PC-9 (cell line): ENCODE data around the gene PRLH. TPM values are rescaled to one million over a fixed set of nuclear protein-coding genes. Genes with fewer than 3 reads are reported as not detected.
"Not testable (repeated sequence)": the region's sequence is repeated elsewhere in the genome, so short reads cannot be mapped to it uniquely, and the experiment has no call there.

Experiments used
- BruUV-seq: library from RNA; stranded (reverse); fragments of 400-500 nt; replicated peaks from 2 replicates; lab custom pipeline; 2021; lab: Mats Ljungman, UMichigan
- CTCF ChIA-PET: fragments of 300-600 bp; sonication (Branson Sonifier 250); formaldehyde crosslinking; loops from one replicate; lab custom pipeline; 2022; ENCODE audit warnings: antibody characterized with exemption; lab: Charles Lee
- POLR2A ChIA-PET: fragments of 300-600 bp; sonication (Branson Sonifier 250); formaldehyde crosslinking; loops from one replicate; lab custom pipeline; 2022; ENCODE audit warnings: antibody characterized with exemption; ENCODE audit not compliant: unreplicated experiment; lab: Charles Lee
- DNase-seq, 2 experiments: peaks; one replicate each; pipeline versions ENCODE4 v3.0.0 to v3.0.0-alpha.2; 2015 to 2022; ENCODE audit warnings: mixed read lengths in 1 of 2
- H2AFZ ChIP-seq: fragments of 200-600 bp; sonication (generic); 2 replicates; pipeline ENCODE4 v1.8.1; 2017; ENCODE audit warnings: antibody characterized with exemption
- H3F3A ChIP-seq: fragments of 200-600 bp; sonication (generic); 2 replicates; pipeline ENCODE4 v1.8.1; 2017; ENCODE audit warnings: antibody characterized with exemption, mild to moderate bottlenecking, low read depth; ENCODE audit not compliant: insufficient read depth
- H3K27ac ChIP-seq: fragments of 200-600 bp; sonication (generic); 2 replicates; pipeline ENCODE4 v1.6.1; 2016; ENCODE audit warnings: mixed run types
- H3K27me3 ChIP-seq: fragments of 200-600 bp; sonication (generic); 2 replicates; pipeline ENCODE4 v1.6.1; 2016; ENCODE audit warnings: low read depth, mixed run types; ENCODE audit not compliant: insufficient read depth
- H3K36me3 ChIP-seq: fragments of 200-600 bp; sonication (generic); 2 replicates; pipeline ENCODE4 v1.6.1; 2016; ENCODE audit warnings: low read depth, mixed run types
- H3K4me1 ChIP-seq: fragments of 200-600 bp; sonication (generic); replicated peaks from 2 replicates; pipeline ENCODE4 v1.6.1; 2016; ENCODE audit warnings: mixed run types; ENCODE audit not compliant: insufficient read depth
- H3K4me2 ChIP-seq: fragments of 200-600 bp; sonication (generic); 2 replicates; pipeline ENCODE4 v1.6.1; 2017; ENCODE audit warnings: mixed run types
- H3K4me3 ChIP-seq: fragments of 200-600 bp; sonication (generic); 2 replicates; pipeline ENCODE4 v1.6.1; 2016; ENCODE audit warnings: mixed run types
- H3K79me2 ChIP-seq: fragments of 200-600 bp; sonication (generic); 2 replicates; pipeline ENCODE4 v1.6.1; 2017; ENCODE audit warnings: low read depth, mixed run types
- H3K9me2 ChIP-seq: fragments of 200-600 bp; sonication (generic); 2 replicates; pipeline ENCODE4 v1.8.1; 2017; ENCODE audit warnings: mild to moderate bottlenecking; ENCODE audit not compliant: insufficient read depth
- H3K9me3 ChIP-seq: fragments of 200-600 bp; sonication (generic); 2 replicates; pipeline ENCODE4 v1.8.1; 2016; ENCODE audit warnings: low read depth; ENCODE audit not compliant: insufficient read depth
- H4K20me1 ChIP-seq: fragments of 200-600 bp; sonication (generic); 2 replicates; pipeline ENCODE4 v1.8.1; 2017; ENCODE audit not compliant: insufficient read depth
- EZH2 ChIP-seq: fragments of 200-600 bp; sonication (generic); IDR thresholded peaks from 2 replicates; pipeline ENCODE4 v1.8.0; 2017; ENCODE audit warnings: antibody characterized with exemption, low read depth
- intact Hi-C: fragments of 100-400 bp; cut with micrococcal nuclease; formaldehyde crosslinking; loops from one replicate; pipeline ENCODE4 v1.10.0; 2022; ENCODE audit not compliant: unreplicated experiment
- total RNA-seq: library from RNA; stranded (reverse); gene quantifications from 2 replicates; pipeline ENCODE4 v1.2.3, GENCODE V29; 2021
- TF ChIP-seq, protein P1 (sequence below): fragments of 200-600 bp; sonication (generic); conservative IDR thresholded peaks from 2 replicates; pipeline ENCODE4 v1.6.1; 2017; ENCODE audit warnings: mixed run types, antibody characterized with exemption, mild to moderate bottlenecking, moderate library complexity

PRLH gene
- total RNA-seq, 1 experiment from 2014 or later: not detected

DNA sequence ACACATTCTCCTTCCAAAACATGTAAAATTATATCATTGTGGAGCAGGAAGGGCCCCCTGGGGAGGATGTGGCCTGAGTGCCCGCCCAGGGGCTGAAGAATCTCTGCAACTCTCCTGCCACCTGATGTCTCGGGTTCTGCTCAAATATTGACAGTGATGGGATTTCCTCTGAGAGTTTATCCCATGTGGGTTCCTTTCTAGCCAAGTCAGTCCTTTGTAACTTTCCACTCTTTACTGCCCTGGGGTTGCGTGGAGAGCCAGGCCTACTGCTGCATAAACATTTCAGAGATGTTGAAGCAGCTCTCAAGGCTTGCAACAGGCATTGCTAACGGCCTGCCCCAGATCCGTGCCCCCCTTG lies 28.1 kb downstream of the PRLH start:
- Histone ChIP-seq H3K27ac (no peak overlapping the region), H3F3A (peaks cover 30% of the 10 kb centered on the region), H3K79me2 (peaks cover 13% of the 10 kb centered on the region), H4K20me1 (no peaks in the 10 kb centered on the region), H2AFZ (no peak overlapping the region), H3K9me2 (no peaks in the 10 kb centered on the region), H3K36me3 (no peaks in the 10 kb centered on the region), H3K9me3 (no peaks in the 10 kb centered on the region), H3K27me3 (no peaks in the 10 kb centered on the region), H3K4me3 (no peak overlapping the region), H3K4me1 (peaks cover 10% of the 10 kb centered on the region), H3K4me2 (no peak overlapping the region)
- intact Hi-C loops: loop anchor here (5.0 to 10.0 kb wide), 2 partner anchors 270 to 663 kb away; no protein-coding TSS in a partner anchor
- ChIA-PET CTCF (no interaction called here), POLR2A (no interaction called here)
- TF ChIP-seq, protein P1, sequence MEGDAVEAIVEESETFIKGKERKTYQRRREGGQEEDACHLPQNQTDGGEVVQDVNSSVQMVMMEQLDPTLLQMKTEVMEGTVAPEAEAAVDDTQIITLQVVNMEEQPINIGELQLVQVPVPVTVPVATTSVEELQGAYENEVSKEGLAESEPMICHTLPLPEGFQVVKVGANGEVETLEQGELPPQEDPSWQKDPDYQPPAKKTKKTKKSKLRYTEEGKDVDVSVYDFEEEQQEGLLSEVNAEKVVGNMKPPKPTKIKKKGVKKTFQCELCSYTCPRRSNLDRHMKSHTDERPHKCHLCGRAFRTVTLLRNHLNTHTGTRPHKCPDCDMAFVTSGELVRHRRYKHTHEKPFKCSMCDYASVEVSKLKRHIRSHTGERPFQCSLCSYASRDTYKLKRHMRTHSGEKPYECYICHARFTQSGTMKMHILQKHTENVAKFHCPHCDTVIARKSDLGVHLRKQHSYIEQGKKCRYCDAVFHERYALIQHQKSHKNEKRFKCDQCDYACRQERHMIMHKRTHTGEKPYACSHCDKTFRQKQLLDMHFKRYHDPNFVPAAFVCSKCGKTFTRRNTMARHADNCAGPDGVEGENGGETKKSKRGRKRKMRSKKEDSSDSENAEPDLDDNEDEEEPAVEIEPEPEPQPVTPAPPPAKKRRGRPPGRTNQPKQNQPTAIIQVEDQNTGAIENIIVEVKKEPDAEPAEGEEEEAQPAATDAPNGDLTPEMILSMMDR: no peak
- no peak for TF ChIP-seq EZH2
- DNase-seq: no peak
- BruUV-seq: no TSS peak

DNA sequence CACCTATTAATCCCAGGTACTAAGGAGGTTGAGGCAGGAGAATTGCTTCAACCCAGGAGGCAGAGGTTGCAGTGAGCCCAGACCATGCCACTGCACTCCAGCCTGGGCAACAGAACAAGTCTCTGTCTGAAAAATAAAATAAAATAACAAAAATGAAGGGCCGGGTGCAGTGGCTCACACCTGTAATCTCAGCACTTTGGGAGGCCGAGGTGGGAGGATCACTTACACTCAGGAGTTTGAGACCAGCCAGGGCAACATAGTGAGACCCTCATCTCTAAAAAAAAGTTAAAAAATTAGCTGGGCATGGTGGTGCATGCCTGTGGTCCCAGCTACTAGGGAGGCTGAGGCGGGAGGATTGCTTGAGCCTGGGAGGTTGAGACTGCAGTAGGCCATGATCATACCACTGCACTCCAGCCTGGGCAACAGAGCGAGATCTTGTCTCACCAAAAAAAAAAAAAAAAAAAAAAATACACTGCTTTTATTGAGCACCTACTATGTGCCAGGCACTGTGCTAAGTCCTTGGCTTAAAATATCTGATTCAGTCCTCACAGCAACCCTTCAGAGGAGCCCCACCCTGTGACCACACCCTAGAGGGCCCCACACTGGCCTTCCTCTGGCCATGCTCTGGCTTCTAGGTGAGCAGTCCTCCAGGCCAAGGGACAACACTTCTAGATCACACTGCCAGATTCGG lies 29.6 kb downstream of the PRLH start:
- H3K4me3 ChIP-seq, DNase-seq, H3K9me2 ChIP-seq, H3K36me3 ChIP-seq, H3K9me3 ChIP-seq, BruUV-seq, H3K27me3 ChIP-seq, H3K79me2 ChIP-seq, H4K20me1 ChIP-seq, H3K4me2 ChIP-seq, CTCF ChIA-PET, H2AFZ ChIP-seq, H3K27ac ChIP-seq, H3K4me1 ChIP-seq: not testable (repeated sequence)
- intact Hi-C loops: loop anchor here (10.0 kb wide), 1 partner anchor 269 kb away; no protein-coding TSS in a partner anchor
- POLR2A ChIA-PET: interaction anchor here (0.6 kb wide), 1 partner anchor 180 kb away, joined by 4 read pairs; no protein-coding TSS in a partner anchor
- H3F3A ChIP-seq: peaks cover 15% of the 10 kb centered on the region; the same call in 1 of the 2 replicates

DNA sequence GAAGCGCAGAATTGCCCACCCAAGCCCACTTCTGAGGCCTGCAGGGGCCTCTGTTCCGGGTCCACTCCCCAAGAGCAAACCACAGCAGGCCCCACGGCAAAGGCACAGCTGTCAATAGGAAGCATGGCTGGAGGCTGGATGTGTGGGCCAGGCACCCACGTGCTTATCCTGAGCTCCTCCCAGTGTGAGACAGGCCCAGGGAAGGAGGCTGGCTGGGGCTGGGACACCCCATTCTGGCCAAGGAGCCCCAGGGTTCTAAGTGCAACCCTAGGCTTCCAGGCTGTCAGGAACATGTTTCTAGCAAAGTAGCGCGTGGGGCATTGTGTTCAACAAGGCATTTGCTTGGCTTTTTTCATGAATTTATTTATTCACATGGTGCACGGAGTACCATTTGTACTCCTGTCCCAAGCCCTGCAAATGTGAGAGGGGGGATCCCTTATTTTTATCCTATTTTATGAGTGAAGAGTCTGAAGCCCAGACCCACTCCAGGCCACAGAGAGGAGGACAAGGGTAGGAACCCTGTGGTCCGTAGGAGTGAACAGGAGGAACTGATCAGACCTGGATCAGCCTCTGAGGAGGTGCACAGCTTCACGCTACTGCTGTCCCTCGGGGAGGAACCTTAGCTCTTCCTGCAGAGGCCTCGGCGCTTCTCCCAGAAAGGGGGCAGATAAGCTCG lies 30.3 kb downstream of the PRLH start:
- no peak overlapping the region for H2AFZ ChIP-seq
- CTCF ChIA-PET: no interaction called here
- no peak overlapping the region for H3K4me2 ChIP-seq

More for the DNA sequence above, 30.3 kb downstream of the PRLH start:
- Histone ChIP-seq H3F3A (peaks cover 8% of the 10 kb centered on the region; the same call in 1 of the 2 replicates), H4K20me1 (no peaks in the 10 kb centered on the region), H3K27me3 (no peaks in the 10 kb centered on the region), H3K27ac (no peak overlapping the region), H3K9me3 (no peaks in the 10 kb centered on the region), H3K9me2 (no peaks in the 10 kb centered on the region), H3K4me1 (peaks cover 9% of the 10 kb centered on the region), H3K79me2 (peaks cover 8% of the 10 kb centered on the region), H3K36me3 (no peaks in the 10 kb centered on the region), H3K4me3 (no peak overlapping the region)
- TF ChIP-seq, protein P1: no peak
- no peak for TF ChIP-seq EZH2
- BruUV-seq: no TSS peak
- POLR2A ChIA-PET: interaction anchor here (0.6 kb wide), 1 partner anchor 180 kb away, joined by 4 read pairs; no protein-coding TSS in a partner anchor
- DNase-seq: no peak
- intact Hi-C loops: loop anchor here (10.0 kb wide), 1 partner anchor 268 kb away; no protein-coding TSS in a partner anchor
